Measurements from ENCODE around the gene NDUFAF5.

- TF ChIP-seq YY1 (IDR thresholded peaks at IDR 0.05; ENCODE audit: insufficient read depth, insufficient read length) (no peak), ZNF274 (IDR thresholded peaks at IDR 0.05; ENCODE audit: low read depth, low read length) (no peak)
Measured at GRCh38 chr20:13817342-13817741, 32.5 kb downstream of the NDUFAF5 start.
